SJCRH30 (cell line): ENCODE results near the gene ARHGEF6. TPM values are rescaled to one million over a fixed set of nuclear protein-coding genes. Genes with fewer than 3 reads are reported as not detected.
"Not testable (repeated sequence)": the region's sequence is repeated elsewhere in the genome, so short reads cannot be mapped to it uniquely, and the experiment has no call there.

ENCODE experiments used
- DNase-seq, 2 experiments: peaks; one replicate each; pipeline ENCODE4 v3.0.0-alpha.2; 2015 to 2020
- H3K27ac ChIP-seq: fragments of 250-450 bp; sonication (Bioruptor Pico); 2 replicates; pipeline ENCODE4 v1.5.1; 2020; ENCODE audit warnings: mild to moderate bottlenecking, moderate library complexity
- H3K27me3 ChIP-seq: fragments of 250-450 bp; sonication (Bioruptor Pico); 2 replicates; pipeline ENCODE4 v1.5.1; 2020; ENCODE audit warnings: mild to moderate bottlenecking, moderate library complexity
- H3K36me3 ChIP-seq: fragments of 250-450 bp; sonication (Bioruptor Pico); 2 replicates; pipeline ENCODE4 v1.5.1; 2020; ENCODE audit warnings: mild to moderate bottlenecking, moderate library complexity
- H3K4me1 ChIP-seq: fragments of 250-450 bp; sonication (Bioruptor Pico); 2 replicates; pipeline ENCODE4 v1.5.1; 2020; ENCODE audit warnings: mild to moderate bottlenecking, moderate library complexity
- H3K4me3 ChIP-seq: fragments of 250-450 bp; sonication (Bioruptor Pico); 2 replicates; pipeline ENCODE4 v1.5.1; 2020; ENCODE audit warnings: mild to moderate bottlenecking, moderate library complexity
- H3K9me3 ChIP-seq: fragments of 250-450 bp; sonication (Bioruptor Pico); replicated peaks from 2 replicates; pipeline ENCODE4 v1.5.1; 2020; ENCODE audit warnings: mild to moderate bottlenecking, moderate library complexity
- total RNA-seq: library from RNA; depleted of rRNA; stranded (reverse); fragments of >200 nt; shearing (Covaris generic); gene quantifications from 2 replicates; pipeline ENCODE4 v1.2.3, GENCODE V29; 2014; rRNA removed

Gene ARHGEF6, protein sequence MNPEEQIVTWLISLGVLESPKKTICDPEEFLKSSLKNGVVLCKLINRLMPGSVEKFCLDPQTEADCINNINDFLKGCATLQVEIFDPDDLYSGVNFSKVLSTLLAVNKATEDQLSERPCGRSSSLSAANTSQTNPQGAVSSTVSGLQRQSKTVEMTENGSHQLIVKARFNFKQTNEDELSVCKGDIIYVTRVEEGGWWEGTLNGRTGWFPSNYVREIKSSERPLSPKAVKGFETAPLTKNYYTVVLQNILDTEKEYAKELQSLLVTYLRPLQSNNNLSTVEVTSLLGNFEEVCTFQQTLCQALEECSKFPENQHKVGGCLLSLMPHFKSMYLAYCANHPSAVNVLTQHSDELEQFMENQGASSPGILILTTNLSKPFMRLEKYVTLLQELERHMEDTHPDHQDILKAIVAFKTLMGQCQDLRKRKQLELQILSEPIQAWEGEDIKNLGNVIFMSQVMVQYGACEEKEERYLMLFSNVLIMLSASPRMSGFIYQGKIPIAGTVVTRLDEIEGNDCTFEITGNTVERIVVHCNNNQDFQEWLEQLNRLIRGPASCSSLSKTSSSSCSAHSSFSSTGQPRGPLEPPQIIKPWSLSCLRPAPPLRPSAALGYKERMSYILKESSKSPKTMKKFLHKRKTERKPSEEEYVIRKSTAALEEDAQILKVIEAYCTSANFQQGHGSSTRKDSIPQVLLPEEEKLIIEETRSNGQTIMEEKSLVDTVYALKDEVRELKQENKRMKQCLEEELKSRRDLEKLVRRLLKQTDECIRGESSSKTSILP
- total RNA-seq = 10.8 TPM in 2 replicates

DNA sequence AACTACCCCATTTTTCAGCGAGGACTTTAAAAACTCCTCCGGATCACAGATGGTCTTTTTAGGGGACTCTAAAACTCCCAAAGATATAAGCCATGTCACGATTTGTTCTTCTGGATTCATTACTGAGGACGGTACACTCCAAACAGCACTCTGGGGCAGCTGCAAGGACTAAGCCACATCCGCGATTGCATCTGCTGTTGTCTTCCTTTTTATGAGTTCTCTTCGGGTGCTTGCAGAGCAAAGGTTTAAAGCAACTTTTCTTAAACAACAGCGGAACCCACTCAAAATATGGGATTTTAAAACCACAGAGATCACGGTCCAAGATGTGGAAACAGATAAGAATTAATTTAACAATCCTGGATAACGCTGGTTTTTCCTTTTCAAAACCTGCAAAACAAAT lies at the start of gene ARHGEF6:
TSS of gene ARHGEF6 (minus strand) at position 170 of the 400 bp plus-strand sequence. CDS start at position 120, 50 bp downstream.
- peak within 1 kb of the TSS; percentile 46 for H3K4me3 ChIP-seq
- peak; percentile 4 to 32 for DNase-seq
- no peak within 1 kb of the TSS for H3K27ac ChIP-seq
- no peaks in the 10 kb centered on the region for H3K4me1 ChIP-seq
- H3K27me3 ChIP-seq = no peaks in the 10 kb centered on the region
- H3K9me3 ChIP-seq = no peaks in the 10 kb centered on the region
- H3K36me3 ChIP-seq = no peaks in the 10 kb centered on the region

DNA sequence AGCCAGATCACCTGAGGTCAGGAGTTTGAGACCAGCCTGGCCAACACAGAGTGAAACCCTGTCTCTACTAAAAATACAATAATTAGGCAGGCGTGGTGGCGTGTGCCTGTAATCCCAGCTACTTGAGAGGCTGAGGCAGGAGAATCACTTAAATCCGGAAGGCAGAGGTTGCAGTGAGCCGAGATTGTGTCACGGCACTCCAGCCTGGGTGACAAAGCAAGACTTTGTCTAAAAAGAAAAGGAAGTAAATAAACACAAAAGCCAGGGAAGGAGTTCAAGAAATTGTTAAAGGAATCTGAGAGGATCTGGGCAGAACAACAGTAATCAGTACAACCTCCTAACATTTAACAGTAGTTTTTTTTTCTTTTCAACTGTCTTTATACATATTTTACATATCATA lies 48.7 kb upstream of the ARHGEF6 start:
- Histone ChIP-seq H3K27ac (no peak overlapping the region), H3K27me3 (no peaks in the 10 kb centered on the region), H3K36me3 (no peaks in the 10 kb centered on the region), H3K9me3 (no peaks in the 10 kb centered on the region), H3K4me3 (no peak overlapping the region), H3K4me1 (no peaks in the 10 kb centered on the region)
- no peak for DNase-seq

DNA sequence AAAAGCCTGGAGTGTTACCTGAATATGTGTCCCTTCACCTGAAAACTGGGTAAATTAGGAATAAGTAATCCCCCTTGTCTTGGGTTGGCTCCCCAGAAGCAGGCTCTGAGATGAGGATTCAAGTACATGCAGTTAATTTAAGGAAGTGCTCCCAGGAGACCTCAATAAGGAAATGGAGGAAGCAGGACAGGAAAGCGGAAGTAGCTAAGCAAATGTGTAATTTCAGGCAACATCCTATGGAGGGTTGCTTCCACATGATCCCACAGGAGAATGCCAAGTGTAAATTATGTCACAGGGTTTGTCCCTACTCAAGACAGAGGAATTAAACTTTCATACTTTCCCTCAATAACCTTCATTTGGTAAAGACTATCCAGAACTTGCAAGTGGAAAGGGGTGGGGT lies 48.1 kb upstream of the ARHGEF6 start:
- DNase-seq = no peak
- Histone ChIP-seq H3K9me3 (no peaks in the 10 kb centered on the region), H3K4me3 (no peak overlapping the region), H3K27me3 (no peaks in the 10 kb centered on the region), H3K27ac (no peak overlapping the region), H3K4me1 (no peaks in the 10 kb centered on the region), H3K36me3 (no peaks in the 10 kb centered on the region)

DNA sequence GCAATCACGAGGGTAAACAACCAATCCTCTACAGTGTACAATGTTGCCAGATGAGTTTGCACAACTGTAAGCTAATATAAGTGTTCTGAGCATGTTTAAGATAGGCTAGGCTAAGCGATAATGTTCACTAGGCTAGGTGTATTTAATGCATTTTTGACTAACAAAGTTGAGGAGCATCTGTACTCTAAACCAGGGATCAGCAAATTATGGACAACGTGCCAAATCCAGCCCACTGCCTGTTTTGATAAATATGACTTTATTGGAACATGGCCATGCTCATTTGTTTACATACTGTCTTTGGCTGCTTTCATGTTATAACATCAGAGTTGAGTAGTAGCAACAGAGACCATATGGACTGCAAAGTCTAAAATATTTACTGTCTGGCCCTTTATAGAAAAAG lies 46.3 kb upstream of the ARHGEF6 start:
- no peak overlapping the region for H3K4me3 ChIP-seq
- H3K9me3 ChIP-seq = no peaks in the 10 kb centered on the region
- H3K4me1 ChIP-seq = no peaks in the 10 kb centered on the region
- no peaks in the 10 kb centered on the region for H3K27me3 ChIP-seq
- H3K36me3 ChIP-seq = no peaks in the 10 kb centered on the region
- no peak overlapping the region for H3K27ac ChIP-seq
- no peak for DNase-seq

- DNase-seq = no peak
- Histone ChIP-seq H3K4me3 (no peak overlapping the region), H3K9me3 (no peaks in the 10 kb centered on the region), H3K4me1 (no peaks in the 10 kb centered on the region), H3K36me3 (no peaks in the 10 kb centered on the region), H3K27me3 (no peaks in the 10 kb centered on the region), H3K27ac (no peak overlapping the region)
Observed at GRCh38 chrX:136825771-136826170, 45.0 kb upstream of the ARHGEF6 start.

DNA sequence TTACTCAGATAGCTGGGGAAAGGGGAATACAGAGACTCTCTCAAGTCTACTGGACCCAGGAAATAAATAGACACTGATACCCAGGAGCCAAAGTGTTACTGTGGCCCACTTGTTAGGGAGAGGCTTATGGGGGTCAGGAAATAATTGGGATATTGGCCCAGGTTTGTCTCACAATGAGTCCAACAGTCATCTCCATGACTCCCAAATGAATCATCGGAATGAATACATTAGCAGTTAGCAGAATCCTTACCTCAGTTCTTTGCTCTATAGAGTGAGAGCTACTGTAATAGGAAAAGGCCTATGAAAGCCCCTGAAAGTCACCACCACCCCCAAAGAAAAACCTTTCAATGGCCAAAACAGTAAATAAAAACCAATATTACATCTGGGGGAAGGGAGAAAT lies 42.4 kb upstream of the ARHGEF6 start:
- no peak overlapping the region for H3K27ac ChIP-seq
- no peak for DNase-seq
- H3K9me3 ChIP-seq = no peaks in the 10 kb centered on the region
- H3K36me3 ChIP-seq = no peaks in the 10 kb centered on the region
- no peak overlapping the region for H3K4me3 ChIP-seq
- H3K4me1 ChIP-seq = no peaks in the 10 kb centered on the region
- H3K27me3 ChIP-seq = no peaks in the 10 kb centered on the region

GRCh38 chrX:136822337-136823095 lies 41.8 kb upstream of the ARHGEF6 start:
- H3K27ac ChIP-seq = no peak overlapping the region
- H3K4me3 ChIP-seq = no peak overlapping the region
- no peaks in the 10 kb centered on the region for H3K27me3 ChIP-seq
- no peaks in the 10 kb centered on the region for H3K9me3 ChIP-seq
- no peak for DNase-seq
- no peaks in the 10 kb centered on the region for H3K36me3 ChIP-seq
- H3K4me1 ChIP-seq = no peaks in the 10 kb centered on the region

GRCh38 chrX:136819756-136820155 lies 39.0 kb upstream of the ARHGEF6 start:
- H3K27me3 ChIP-seq, H3K4me3 ChIP-seq, H3K9me3 ChIP-seq, H3K36me3 ChIP-seq, DNase-seq, H3K27ac ChIP-seq, H3K4me1 ChIP-seq: not testable (repeated sequence)

DNA sequence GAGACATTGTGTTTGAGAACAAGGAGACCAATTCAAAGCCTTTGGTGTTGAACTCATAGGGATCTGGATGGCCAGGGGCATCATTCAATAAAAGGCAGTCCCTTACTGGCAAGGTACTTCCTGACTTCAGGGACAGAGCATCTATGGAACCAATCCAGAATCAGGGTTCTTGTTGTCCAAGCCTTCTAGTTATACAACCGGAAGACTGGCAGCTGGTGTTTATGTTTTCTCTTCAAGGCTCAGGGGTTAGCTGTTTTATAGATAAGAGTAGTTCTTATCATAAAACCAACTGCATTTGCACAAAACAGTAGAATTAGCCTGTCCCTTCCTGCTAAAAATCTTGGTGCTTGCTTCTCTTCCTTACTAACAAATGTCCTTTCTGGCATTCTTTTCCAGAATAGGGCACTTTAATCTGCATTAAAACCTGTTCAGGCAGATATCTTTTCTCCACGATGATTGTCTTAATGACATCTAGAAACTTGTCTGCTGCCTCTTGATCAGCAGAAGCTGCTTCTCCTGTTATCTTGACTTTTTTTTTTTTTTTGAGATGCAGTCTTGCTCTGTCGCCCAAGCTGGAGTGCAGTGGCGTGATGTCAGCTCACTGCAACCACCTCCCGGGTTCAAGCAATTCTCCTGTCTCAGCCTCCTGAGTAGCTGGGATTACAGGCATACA lies 38.4 kb upstream of the ARHGEF6 start:
- no peaks in the 10 kb centered on the region for H3K4me1 ChIP-seq
- H3K36me3 ChIP-seq = no peaks in the 10 kb centered on the region
- no peaks in the 10 kb centered on the region for H3K9me3 ChIP-seq
- no peak for DNase-seq
- H3K4me3 ChIP-seq = no peak overlapping the region
- H3K27ac ChIP-seq = no peak overlapping the region
- no peaks in the 10 kb centered on the region for H3K27me3 ChIP-seq

GRCh38 chrX:136816975-136817374 lies 36.2 kb upstream of the ARHGEF6 start:
- Histone ChIP-seq H3K4me3 (no peak overlapping the region), H3K36me3 (no peaks in the 10 kb centered on the region), H3K27ac (no peak overlapping the region), H3K27me3 (no peaks in the 10 kb centered on the region), H3K9me3 (no peaks in the 10 kb centered on the region), H3K4me1 (no peaks in the 10 kb centered on the region)
- DNase-seq = no peak

DNA sequence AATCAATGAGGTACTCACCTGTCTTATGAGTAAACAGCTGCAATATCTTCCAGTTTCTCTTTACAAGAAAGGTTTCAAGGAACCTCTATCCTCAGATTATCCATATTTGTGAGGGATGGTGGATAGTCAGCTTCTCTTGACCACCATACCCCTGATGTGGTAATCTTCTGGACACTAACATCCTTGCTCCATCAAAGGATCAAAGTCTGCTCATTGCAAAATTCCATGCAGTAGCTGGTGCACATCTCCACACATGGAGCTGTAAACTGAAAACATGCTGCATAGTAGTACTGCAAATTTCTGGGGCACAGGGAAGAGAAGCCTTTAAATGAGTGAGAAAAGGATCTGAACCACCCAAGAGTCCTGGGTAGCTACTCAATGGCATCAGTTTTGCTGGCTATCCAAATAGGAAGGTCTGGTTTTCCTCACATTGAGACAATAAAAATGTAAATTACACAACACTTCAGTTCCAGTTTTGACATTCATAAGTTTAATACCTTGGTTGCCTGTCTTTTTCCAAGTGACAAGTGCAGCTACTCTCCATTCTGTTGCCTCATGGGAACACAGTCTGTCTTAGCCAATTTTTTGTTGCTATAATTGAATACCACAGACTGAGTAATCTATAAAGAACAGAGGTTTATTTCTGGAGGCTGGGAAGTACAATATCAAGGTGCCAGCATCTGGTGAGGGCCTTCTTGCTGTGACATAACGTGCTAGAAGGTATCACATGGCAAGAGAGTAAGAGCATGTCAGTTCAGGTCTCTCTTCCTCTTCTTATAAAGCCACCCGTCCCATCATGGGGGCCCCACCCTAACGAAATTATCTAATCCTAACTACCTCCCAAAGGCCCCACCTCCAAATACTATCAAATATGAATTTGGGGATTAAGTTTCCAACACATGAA lies 34.4 kb upstream of the ARHGEF6 start:
- no peak overlapping the region for H3K4me3 ChIP-seq
- no peaks in the 10 kb centered on the region for H3K36me3 ChIP-seq
- H3K9me3 ChIP-seq = no peaks in the 10 kb centered on the region
- no peaks in the 10 kb centered on the region for H3K27me3 ChIP-seq
- no peak overlapping the region for H3K27ac ChIP-seq
- no peak for DNase-seq
- H3K4me1 ChIP-seq = no peaks in the 10 kb centered on the region

DNA sequence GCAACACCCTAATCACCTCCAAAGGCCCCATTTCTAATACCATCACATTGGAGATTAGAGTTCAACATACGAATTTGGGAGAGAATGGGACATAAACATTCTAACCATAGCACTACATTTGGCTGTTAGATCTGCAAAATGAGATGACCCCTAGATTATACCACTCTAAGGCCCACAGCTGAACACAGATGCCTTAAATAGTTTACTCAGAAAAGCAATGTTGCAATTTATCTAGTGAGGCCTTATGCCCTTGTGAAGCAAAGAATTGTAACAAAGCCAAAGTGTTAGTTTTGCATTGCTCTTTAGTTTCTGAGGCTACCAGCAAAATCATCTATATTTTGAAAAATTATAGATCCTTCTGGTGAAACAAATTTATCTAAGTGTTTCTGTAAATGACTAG lies 31.6 kb upstream of the ARHGEF6 start:
- no peaks in the 10 kb centered on the region for H3K9me3 ChIP-seq
- H3K4me3 ChIP-seq = no peak overlapping the region
- H3K27me3 ChIP-seq = no peaks in the 10 kb centered on the region
- H3K36me3 ChIP-seq = no peaks in the 10 kb centered on the region
- H3K4me1 ChIP-seq = peaks cover under 1% of the 10 kb centered on the region; the same call in 1 of the 2 replicates
- H3K27ac ChIP-seq = no peak overlapping the region
- no peak for DNase-seq

- peaks cover 8% of the 10 kb centered on the region; the same call in 1 of the 2 replicates for H3K4me1 ChIP-seq
- no peaks in the 10 kb centered on the region for H3K27me3 ChIP-seq
- no peaks in the 10 kb centered on the region for H3K36me3 ChIP-seq
- DNase-seq = no peak
- no peak overlapping the region for H3K27ac ChIP-seq
- no peak overlapping the region for H3K4me3 ChIP-seq
- H3K9me3 ChIP-seq = no peaks in the 10 kb centered on the region
Observed at GRCh38 chrX:136810493-136810892, 29.8 kb upstream of the ARHGEF6 start.
